ENCODE results near the gene BACH2. TPM values are rescaled to one million over a fixed set of nuclear protein-coding genes. Genes with fewer than 3 reads are reported as not detected.

The BACH2 gene
- total and polyA plus RNA-seq, 2 donors (not counting 1 experiment from before 2014, with no cell fraction given), result 2.2 to 2.6 TPM

GRCh38 chr6:90314514-90314913 lies 17.9 kb upstream of the BACH2 start:
- Histone ChIP-seq H2AFZ (ENCODE audit: low read length) (no peak overlapping the region), H3K27ac (ENCODE audit: insufficient read depth, low read length) (no peak overlapping the region), H3K27me3 (ENCODE audit: control insufficient read depth, insufficient read depth, low read length) (peaks cover 12% of the 10 kb centered on the region), H3K4me2 (ENCODE audit: extremely low read depth, insufficient read depth, low read length) (no peak overlapping the region), H4K20me1 (ENCODE audit: control insufficient read depth, extremely low read depth, insufficient read depth, low read length) (no peaks in the 10 kb centered on the region), H3K4me3 (replicated peaks in 1 of 4; ENCODE audit: control extremely low read depth in 1 of 4, insufficient read depth in 1 of 4, low read depth in 3 of 4, low read length in 4 of 4) (no peak overlapping the region), H3K36me3 (ENCODE audit: control insufficient read depth, insufficient read depth, low read length) (no peaks in the 10 kb centered on the region), H3K4me1 (ENCODE audit: control insufficient read depth, extremely low read depth, insufficient read depth, low read length) (no peaks in the 10 kb centered on the region), H3K9me3 (ENCODE audit: control insufficient read depth, insufficient read depth, low read depth, low read length) (no peaks in the 10 kb centered on the region), H3K79me2 (ENCODE audit: control insufficient read depth, insufficient read depth, low read length) (no peaks in the 10 kb centered on the region), H3K9ac (ENCODE audit: insufficient read depth, low read length) (no peak overlapping the region)
- no peak for DNase-seq (ENCODE audit: low read depth in 2 of 2)
- no peak for TF ChIP-seq EZH2 (IDR thresholded peaks at IDR 0.05; ENCODE audit: low read length, missing control alignments)
- TF ChIP-seq, protein P1, sequence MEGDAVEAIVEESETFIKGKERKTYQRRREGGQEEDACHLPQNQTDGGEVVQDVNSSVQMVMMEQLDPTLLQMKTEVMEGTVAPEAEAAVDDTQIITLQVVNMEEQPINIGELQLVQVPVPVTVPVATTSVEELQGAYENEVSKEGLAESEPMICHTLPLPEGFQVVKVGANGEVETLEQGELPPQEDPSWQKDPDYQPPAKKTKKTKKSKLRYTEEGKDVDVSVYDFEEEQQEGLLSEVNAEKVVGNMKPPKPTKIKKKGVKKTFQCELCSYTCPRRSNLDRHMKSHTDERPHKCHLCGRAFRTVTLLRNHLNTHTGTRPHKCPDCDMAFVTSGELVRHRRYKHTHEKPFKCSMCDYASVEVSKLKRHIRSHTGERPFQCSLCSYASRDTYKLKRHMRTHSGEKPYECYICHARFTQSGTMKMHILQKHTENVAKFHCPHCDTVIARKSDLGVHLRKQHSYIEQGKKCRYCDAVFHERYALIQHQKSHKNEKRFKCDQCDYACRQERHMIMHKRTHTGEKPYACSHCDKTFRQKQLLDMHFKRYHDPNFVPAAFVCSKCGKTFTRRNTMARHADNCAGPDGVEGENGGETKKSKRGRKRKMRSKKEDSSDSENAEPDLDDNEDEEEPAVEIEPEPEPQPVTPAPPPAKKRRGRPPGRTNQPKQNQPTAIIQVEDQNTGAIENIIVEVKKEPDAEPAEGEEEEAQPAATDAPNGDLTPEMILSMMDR (conservative IDR thresholded peaks at IDR 0.05 in 1 of 2, IDR thresholded peaks at IDR 0.05 in 1 of 2; ENCODE audit: low read depth in 1 of 2, low read length in 2 of 2), result no peak

GRCh38 chr6:90311569-90311968 lies 14.9 kb upstream of the BACH2 start:
- H3K9ac ChIP-seq (ENCODE audit: insufficient read depth, low read length), result no peak overlapping the region
- DNase-seq (ENCODE audit: low read depth in 2 of 2), result no peak
- H2AFZ ChIP-seq (ENCODE audit: low read length), result no peak overlapping the region
- H3K36me3 ChIP-seq (ENCODE audit: control insufficient read depth, insufficient read depth, low read length), result no peaks in the 10 kb centered on the region
- H4K20me1 ChIP-seq (ENCODE audit: control insufficient read depth, extremely low read depth, insufficient read depth, low read length), result no peaks in the 10 kb centered on the region
- H3K4me2 ChIP-seq (ENCODE audit: extremely low read depth, insufficient read depth, low read length), result no peak overlapping the region
- H3K27me3 ChIP-seq (ENCODE audit: control insufficient read depth, insufficient read depth, low read length), result peaks cover 17% of the 10 kb centered on the region
- no peak overlapping the region for H3K4me3 ChIP-seq (replicated peaks in 1 of 4; ENCODE audit: control extremely low read depth in 1 of 4, insufficient read depth in 1 of 4, low read depth in 3 of 4, low read length in 4 of 4)
- no peaks in the 10 kb centered on the region for H3K4me1 ChIP-seq (ENCODE audit: control insufficient read depth, extremely low read depth, insufficient read depth, low read length)
- no peaks in the 10 kb centered on the region for H3K79me2 ChIP-seq (ENCODE audit: control insufficient read depth, insufficient read depth, low read length)
- no peak overlapping the region for H3K27ac ChIP-seq (ENCODE audit: insufficient read depth, low read length)
- no peak for TF ChIP-seq EZH2 (IDR thresholded peaks at IDR 0.05; ENCODE audit: low read length, missing control alignments)
- TF ChIP-seq, protein P1 (conservative IDR thresholded peaks at IDR 0.05 in 1 of 2, IDR thresholded peaks at IDR 0.05 in 1 of 2; ENCODE audit: low read depth in 1 of 2, low read length in 2 of 2), result no peak
- H3K9me3 ChIP-seq (ENCODE audit: control insufficient read depth, insufficient read depth, low read depth, low read length), result no peaks in the 10 kb centered on the region

- H3K4me2 ChIP-seq (ENCODE audit: extremely low read depth, insufficient read depth, low read length), result no peak overlapping the region
- H3K79me2 ChIP-seq (ENCODE audit: control insufficient read depth, insufficient read depth, low read length), result no peaks in the 10 kb centered on the region
- H4K20me1 ChIP-seq (ENCODE audit: control insufficient read depth, extremely low read depth, insufficient read depth, low read length), result no peaks in the 10 kb centered on the region
- no peak for DNase-seq (ENCODE audit: low read depth in 2 of 2)
- H3K36me3 ChIP-seq (ENCODE audit: control insufficient read depth, insufficient read depth, low read length), result no peaks in the 10 kb centered on the region
- no peak overlapping the region for H3K4me3 ChIP-seq (replicated peaks in 1 of 4; ENCODE audit: control extremely low read depth in 1 of 4, insufficient read depth in 1 of 4, low read depth in 3 of 4, low read length in 4 of 4)
- H3K4me1 ChIP-seq (ENCODE audit: control insufficient read depth, extremely low read depth, insufficient read depth, low read length), result no peaks in the 10 kb centered on the region
- H3K9me3 ChIP-seq (ENCODE audit: control insufficient read depth, insufficient read depth, low read depth, low read length), result no peaks in the 10 kb centered on the region
- no peak overlapping the region for H3K9ac ChIP-seq (ENCODE audit: insufficient read depth, low read length)
- no peak overlapping the region for H3K27ac ChIP-seq (ENCODE audit: insufficient read depth, low read length)
- peaks cover 29% of the 10 kb centered on the region for H3K27me3 ChIP-seq (ENCODE audit: control insufficient read depth, insufficient read depth, low read length)
- TF ChIP-seq, protein P1 (conservative IDR thresholded peaks at IDR 0.05 in 1 of 2, IDR thresholded peaks at IDR 0.05 in 1 of 2; ENCODE audit: low read depth in 1 of 2, low read length in 2 of 2), result no peak
- TF ChIP-seq EZH2 (IDR thresholded peaks at IDR 0.05; ENCODE audit: low read length, missing control alignments), result no peak
- H2AFZ ChIP-seq (ENCODE audit: low read length), result no peak overlapping the region
Measured at GRCh38 chr6:90305800-90306448, 9.3 kb upstream of the BACH2 start.

All from fibroblast of lung (primary cell).